Daoy (cell line): ENCODE results near the gene JAK3. TPM values are rescaled to one million over a fixed set of nuclear protein-coding genes. Genes with fewer than 3 reads are reported as not detected.
"Not testable (repeated sequence)": the region's sequence is repeated elsewhere in the genome, so short reads cannot be mapped to it uniquely, and the experiment has no call there.

Experiments
- DNase-seq: peaks from one replicate; pipeline ENCODE4 v3.0.0-alpha.2; 2015; ENCODE audit warnings: low read depth
- total RNA-seq: library from RNA; depleted of rRNA; stranded (reverse); fragments of >200 nt; shearing (Covaris generic); gene quantifications from 2 replicates; pipeline ENCODE4 v1.2.3, GENCODE V29; 2014

JAK3 gene
- total RNA-seq, 1 experiment from 2014 or later: 0.06 TPM

DNA sequence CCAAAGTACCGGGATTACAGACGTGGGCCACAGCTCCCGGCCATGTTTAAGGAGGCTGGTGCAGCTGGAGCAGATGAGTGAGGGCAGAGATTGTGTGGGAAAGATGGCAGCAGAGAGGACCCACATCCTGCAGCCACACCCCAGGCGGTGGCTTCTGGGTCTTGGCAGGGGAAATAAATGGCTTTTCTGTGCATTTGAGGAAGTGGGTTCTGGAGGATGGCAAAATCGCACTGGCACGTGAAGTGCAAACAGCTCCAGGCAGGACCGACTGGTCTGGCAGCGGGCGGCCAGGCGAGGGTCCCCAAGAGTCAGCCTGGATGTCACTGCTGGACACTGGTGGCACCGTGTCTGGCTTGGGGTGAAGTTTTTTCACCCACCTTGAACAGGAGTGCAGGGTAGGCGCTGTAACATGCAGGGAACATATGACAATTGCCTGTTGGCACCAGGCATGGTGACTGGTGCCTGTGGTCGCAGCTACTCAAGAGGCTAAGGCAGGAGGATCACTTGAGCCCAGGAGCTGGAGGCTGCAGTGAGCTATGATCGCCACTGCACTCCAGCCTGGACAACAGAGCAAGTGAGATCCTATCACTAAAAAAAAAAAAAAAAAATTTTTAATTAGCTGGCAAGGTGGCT is 44.4 kb downstream of the JAK3 start:
- DNase-seq: no peak

DNA sequence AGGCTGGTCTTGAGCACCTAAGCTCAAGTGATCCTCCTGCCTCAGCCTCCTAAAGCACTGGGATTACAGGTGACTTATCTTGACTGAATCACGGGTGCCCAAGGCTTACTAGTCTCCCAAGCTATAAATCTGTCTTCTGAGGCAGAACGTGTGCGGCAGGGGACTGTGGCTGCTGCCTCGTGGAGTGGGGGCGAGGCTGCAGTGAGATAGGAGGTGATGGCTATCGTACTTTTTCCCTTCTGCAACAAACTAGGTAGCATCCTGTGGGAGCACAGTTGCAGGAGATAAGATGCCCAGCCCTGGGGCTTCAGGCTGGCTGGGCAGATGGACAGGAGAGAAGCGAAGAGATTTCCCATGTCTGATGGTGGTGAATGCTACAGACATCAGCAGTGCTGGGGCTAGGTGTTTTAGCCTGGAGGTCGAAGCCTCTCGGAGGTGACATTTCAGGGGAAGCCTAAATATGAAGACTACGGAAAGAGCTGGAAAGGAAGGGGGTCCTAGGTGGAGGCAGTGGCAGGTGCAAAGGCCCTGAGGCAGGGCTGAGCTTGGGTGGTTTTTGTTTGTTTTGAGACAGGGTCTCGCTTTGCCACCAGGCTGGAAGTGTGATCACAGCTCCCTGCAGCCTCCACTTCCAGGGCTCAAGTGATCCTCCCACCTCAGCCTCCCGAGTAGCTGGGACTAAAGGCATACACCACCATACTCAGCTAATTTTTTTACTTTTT is 45.5 kb downstream of the JAK3 start:
- DNase-seq: no peak

DNA sequence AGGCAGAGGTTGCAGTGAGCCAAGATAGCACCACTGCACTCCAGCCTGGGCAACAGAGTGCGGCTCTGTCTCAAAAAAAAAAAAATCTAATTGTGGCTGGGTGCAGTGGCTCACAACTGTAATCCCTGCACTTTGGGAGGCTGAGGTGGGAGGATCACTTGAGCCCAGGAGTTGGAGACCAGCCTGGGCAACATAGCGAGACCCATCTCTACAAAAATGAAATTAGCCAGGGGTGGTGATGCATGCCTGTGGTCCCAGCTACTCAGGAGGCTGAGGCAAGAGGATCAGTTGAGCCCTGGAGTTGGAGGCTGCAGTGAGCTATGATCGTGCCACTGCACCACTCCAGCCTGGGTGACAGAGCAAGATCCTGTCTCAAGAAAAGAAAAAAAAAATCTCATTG is 49.2 kb downstream of the JAK3 start:
- DNase-seq: not testable (repeated sequence)

GRCh38 chr19:17797424-17798201 is 50.2 kb downstream of the JAK3 start:
- DNase-seq: peak; percentile 78

GRCh38 chr19:17796838-17797423 is 50.9 kb downstream of the JAK3 start:
- no peak for DNase-seq

GRCh38 chr19:17796013-17796837 is 51.6 kb downstream of the JAK3 start:
- no peak for DNase-seq

- no peak for DNase-seq
These were observed 52.3 kb downstream of the JAK3 start for GRCh38 chr19:17795495-17795856.

DNA sequence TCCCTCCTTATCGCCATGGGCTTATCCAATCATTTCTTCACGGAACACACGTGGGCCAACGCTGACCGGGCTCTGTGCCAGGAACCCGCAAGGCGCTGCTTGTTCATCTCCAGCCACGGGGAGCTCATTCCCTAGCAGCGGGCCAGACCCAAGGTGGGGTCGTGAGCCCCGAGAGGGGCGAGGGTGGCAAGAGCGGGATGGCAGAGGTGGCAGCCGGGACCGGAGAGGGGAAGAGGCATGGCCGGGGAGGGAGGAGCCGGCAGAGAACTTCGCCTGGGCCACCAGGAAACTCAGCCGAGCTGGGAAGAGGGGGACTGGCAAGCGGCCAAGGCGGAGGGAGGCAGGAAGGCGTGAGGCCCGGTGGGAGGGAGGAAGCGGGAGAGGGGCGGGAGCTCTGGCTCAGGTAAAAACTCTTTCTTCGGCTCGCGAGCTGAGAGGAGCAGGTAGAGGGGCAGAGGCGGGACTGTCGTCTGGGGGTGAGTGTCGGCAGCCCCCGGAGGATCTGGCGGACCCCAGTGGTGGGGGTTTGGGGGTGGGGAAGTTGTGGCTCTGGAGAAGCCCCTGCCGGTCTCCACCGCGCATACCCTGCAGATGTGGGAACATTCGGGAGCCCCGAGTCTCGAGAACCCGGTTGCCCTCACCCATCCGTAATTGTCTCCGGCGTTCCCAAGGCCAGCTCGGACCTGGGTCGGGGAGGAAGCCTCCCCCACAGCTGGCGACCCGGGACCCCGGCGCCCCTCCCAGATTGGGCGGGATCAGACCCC is 52.9 kb downstream of the JAK3 start, which contains the start of gene B3GNT3:
TSS of gene B3GNT3 (plus strand) at position 408 of the 764 bp plus-strand sequence. CDS start 12,670 bp downstream, outside the sequence.
- peak; percentile 85 for DNase-seq

DNA sequence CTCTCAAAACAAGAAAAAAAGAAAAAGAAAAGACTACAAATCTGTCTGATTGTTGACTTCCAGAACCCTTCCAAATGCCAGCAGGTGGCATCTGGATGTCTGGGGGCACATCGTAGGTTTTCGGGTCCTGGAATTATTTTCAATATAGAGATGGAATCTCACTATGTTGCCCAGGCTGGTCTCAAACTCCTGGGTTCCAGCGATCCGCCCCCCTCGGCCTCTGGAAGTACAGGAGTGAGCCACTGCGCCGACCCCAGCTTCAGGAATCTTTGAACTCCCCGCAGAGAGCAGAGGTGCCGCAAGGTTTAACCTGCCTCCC is 53.4 kb downstream of the JAK3 start:
- DNase-seq: no peak

GRCh38 chr19:17790059-17790780 is 57.6 kb downstream of the JAK3 start:
- no peak for DNase-seq

DNA sequence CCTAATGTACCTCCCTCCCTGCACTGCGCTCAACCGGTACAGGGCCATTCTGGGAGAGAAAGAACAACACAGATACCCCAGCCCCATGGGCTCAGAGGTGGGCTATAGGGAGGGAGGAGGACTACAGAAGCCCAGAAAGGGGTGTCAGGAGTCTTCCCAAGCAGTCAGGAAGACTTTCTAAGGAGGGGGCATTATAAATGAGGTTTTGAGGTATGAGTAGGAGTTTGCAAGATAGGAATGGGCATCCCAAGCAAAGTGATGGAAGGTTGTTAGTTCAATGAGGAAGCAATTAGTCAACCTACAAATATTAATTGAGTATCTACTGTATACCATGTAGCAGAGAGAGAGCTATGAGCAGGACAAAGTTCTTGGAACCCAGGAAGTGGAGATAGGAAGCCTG is 59.1 kb downstream of the JAK3 start:
- no peak for DNase-seq

- DNase-seq: no peak
These were observed 60.4 kb downstream of the JAK3 start for GRCh38 chr19:17787274-17787913.

DNA sequence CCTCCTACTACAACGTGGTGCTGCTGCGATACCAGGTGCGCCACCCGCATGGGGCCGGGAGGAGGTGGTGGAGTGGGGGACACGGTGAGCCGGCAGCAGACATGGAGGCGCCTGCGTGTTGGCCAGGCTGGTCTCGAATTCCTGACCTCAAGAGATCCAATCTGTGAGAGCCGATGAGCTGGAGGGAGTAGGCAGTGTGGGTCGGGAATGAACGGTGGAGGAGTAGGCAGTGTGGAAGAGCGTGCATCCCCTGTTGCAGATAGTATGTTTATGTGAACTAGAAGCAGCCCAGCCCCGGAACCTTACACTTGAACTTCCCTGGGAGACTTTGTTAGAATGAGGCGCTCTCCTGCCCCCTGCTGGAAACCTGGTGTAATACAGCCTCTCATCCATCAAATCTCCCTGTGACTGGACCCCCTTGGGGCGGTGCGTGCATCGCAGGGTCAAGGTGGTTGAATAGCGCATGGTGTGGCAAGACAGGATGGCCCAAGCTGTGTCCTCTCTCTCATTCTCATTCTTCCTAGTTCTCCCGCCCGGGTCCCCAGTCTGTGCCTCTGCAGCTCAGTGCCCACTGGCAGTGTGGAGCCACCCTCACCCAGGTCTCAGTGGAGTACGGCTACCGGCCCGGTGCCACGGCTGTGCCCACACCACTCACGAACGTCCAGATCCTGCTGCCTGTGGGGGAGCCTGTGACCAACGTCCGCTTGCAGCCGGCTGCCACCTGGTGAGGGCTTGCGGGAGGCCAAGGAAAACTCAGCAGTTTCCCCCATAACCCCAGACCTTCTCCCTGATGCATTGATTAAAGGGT is 63.4 kb downstream of the JAK3 start:
- DNase-seq: peak; percentile 74

GRCh38 chr19:17783721-17784120 is 64.1 kb downstream of the JAK3 start:
- not testable (repeated sequence) for DNase-seq

GRCh38 chr19:17780781-17781180 is 67.0 kb downstream of the JAK3 start:
- DNase-seq: no peak

DNA sequence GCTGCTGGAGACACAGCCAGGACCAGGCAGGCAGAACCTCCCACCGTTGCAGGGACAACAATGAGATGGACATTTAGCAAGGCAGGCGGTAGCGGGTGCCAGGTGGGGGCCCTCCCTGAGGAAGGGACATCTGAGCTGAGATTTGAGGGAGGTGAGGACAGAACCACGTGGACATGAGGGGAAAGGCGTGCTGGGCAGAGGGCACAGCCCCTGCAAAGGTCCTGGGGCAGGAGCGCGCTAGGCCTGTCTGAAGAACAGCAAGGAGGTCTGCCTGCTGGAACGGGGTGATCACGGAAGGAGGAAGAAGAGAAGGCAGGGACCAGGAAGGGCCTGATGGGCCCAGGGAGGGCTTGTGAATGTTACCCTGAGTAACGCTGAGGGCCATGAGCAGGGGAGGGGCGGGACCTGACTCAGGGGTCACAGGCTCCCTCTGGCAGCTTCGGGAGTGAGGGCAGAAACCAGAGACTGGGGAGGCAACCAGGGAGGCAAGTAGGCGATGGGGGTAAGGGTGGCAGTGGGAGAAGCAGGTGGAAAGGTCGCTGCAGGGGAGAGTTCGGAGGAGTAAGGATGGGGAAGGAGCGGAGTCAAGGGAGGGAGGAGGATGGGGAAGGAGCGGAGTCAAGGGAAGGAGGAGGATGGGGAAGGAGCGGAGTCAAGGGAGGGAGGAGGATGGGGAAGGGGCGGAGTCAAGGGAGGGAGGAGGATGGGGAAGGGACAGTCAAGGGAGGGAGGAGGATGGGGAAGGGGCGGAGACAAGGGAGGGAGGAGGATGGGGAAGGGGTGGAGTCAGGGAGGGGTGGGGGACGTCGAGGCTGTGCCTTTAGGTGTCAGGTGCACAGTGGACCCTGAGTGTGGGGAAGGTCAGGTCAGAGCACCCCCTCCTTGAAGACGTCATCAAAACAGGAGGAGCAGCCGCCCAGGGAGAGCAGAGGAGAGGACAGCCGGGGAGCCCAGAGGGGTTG is 68.5 kb downstream of the JAK3 start:
- DNase-seq: peak; percentile 78

GRCh38 chr19:17778251-17778967 is 69.4 kb downstream of the JAK3 start:
- DNase-seq: peak; percentile 79
